ENCODE results near the gene PPP3CA.

PPP3CA gene

DNA sequence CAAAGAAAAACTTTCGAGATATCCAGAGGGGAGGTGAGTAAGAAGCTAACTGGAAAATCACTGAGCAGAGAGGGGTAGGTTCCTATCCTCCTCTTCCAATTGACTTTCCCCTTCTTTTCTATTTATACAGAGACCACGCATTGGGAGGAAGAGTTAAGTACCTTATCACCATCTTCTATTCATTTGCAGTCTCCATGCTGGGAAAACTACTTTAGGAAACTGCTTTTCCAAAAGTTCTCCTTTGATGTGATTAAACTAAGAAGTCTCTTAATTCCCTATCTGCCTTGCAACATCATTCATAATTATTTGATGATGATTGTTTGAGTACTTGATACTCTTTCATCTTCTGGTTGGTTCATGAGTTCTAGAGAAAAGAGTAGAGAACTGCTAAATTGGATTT lies 306.6 kb downstream of the PPP3CA start:
- H3K36me3 Mint-ChIP-seq (ENCODE audit: low read depth) = peaks cover 28% of the 10 kb centered on the region
- no peaks in the 10 kb centered on the region for H3K4me1 Mint-ChIP-seq
- H3K4me3 Mint-ChIP-seq = no peak overlapping the region
- no peak overlapping the region for H3K27ac Mint-ChIP-seq
- no peaks in the 10 kb centered on the region for H3K27me3 Mint-ChIP-seq (ENCODE audit: low read depth, poor library complexity)
- TF ChIP-seq, protein P1, sequence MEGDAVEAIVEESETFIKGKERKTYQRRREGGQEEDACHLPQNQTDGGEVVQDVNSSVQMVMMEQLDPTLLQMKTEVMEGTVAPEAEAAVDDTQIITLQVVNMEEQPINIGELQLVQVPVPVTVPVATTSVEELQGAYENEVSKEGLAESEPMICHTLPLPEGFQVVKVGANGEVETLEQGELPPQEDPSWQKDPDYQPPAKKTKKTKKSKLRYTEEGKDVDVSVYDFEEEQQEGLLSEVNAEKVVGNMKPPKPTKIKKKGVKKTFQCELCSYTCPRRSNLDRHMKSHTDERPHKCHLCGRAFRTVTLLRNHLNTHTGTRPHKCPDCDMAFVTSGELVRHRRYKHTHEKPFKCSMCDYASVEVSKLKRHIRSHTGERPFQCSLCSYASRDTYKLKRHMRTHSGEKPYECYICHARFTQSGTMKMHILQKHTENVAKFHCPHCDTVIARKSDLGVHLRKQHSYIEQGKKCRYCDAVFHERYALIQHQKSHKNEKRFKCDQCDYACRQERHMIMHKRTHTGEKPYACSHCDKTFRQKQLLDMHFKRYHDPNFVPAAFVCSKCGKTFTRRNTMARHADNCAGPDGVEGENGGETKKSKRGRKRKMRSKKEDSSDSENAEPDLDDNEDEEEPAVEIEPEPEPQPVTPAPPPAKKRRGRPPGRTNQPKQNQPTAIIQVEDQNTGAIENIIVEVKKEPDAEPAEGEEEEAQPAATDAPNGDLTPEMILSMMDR (IDR thresholded peaks at IDR 0.05) = no peak
- no peak for DNase-seq
- H3K9me3 Mint-ChIP-seq = no peaks in the 10 kb centered on the region

DNA sequence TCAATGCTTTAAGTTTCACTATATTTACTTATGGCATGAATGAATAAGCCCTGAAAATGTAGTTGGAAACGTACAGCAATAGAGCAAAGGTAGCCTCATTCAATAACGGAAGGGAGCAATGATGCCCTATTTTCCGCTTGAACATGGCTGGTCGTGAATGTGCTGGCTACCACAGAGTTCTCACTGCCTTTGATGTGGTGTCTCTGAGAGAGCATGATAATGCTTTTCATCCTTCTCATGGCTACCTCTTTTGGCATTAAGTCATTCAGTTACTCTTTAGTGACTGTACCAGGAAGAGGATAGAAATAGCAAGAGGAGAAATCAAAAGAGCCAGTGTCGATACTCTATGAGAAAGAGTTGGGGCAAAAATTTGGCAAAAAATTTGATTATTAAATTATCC lies 308.0 kb downstream of the PPP3CA start:
- no peaks in the 10 kb centered on the region for H3K4me1 Mint-ChIP-seq
- TF ChIP-seq, protein P1 (IDR thresholded peaks at IDR 0.05) = no peak
- H3K27me3 Mint-ChIP-seq (ENCODE audit: low read depth, poor library complexity) = no peaks in the 10 kb centered on the region
- H3K9me3 Mint-ChIP-seq = no peaks in the 10 kb centered on the region
- H3K4me3 Mint-ChIP-seq = no peak overlapping the region
- no peak overlapping the region for H3K27ac Mint-ChIP-seq
- peaks cover 33% of the 10 kb centered on the region for H3K36me3 Mint-ChIP-seq (ENCODE audit: low read depth)
- DNase-seq = no peak

DNA sequence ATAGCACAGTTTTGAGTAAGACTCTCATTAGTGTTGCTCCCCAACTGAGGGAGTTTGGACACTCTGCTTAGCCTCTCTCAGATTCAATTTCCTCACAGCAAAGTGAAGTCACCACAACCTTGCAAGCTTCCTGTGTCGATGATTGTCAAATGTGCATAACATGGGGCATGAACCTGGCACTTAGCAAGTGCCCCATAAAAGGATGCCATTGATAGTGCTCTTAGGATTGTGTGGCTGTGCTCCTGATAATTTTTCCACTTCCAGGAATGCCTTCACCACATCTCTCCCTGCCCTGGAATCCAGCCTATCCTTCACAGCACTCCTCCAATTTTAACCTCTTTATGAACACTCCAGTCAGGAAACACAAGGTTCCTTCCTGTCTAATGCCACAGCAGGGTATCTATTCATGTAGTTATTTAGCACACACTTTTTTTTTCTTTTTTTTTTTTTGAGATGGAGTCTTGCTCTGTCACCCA lies 309.4 kb downstream of the PPP3CA start:
- Mint-ChIP-seq H3K27me3 (ENCODE audit: low read depth, poor library complexity) (no peaks in the 10 kb centered on the region), H3K27ac (no peak overlapping the region), H3K4me3 (no peak overlapping the region), H3K4me1 (no peaks in the 10 kb centered on the region), H3K36me3 (ENCODE audit: low read depth) (peaks cover 33% of the 10 kb centered on the region), H3K9me3 (no peaks in the 10 kb centered on the region)
- DNase-seq = no peak
- TF ChIP-seq, protein P1 (IDR thresholded peaks at IDR 0.05) = no peak

DNA sequence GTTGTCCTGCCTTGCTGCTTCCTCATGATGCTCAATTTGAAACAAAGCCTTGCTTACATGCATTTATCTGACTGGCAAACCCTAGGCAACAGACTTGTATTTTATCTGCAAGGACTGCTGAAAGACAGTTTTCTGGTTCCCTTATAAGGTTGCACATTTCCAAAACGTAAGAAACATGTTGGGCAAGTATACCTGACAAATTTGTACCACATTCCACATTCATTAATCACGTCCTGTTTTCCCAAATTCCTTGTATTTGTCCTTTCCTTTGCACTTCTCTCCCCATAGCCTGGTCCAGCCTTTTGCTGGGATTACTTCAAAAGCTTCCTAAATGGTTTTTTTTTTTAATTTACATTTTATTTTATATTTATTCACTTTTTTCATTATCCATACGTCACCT lies 310.1 kb downstream of the PPP3CA start:
- TF ChIP-seq, protein P1 (IDR thresholded peaks at IDR 0.05) = no peak
- no peaks in the 10 kb centered on the region for H3K27me3 Mint-ChIP-seq (ENCODE audit: low read depth, poor library complexity)
- H3K4me3 Mint-ChIP-seq = no peak overlapping the region
- no peaks in the 10 kb centered on the region for H3K4me1 Mint-ChIP-seq
- peaks cover 33% of the 10 kb centered on the region for H3K36me3 Mint-ChIP-seq (ENCODE audit: low read depth)
- no peak for DNase-seq
- no peaks in the 10 kb centered on the region for H3K9me3 Mint-ChIP-seq
- H3K27ac Mint-ChIP-seq = no peak overlapping the region

DNA sequence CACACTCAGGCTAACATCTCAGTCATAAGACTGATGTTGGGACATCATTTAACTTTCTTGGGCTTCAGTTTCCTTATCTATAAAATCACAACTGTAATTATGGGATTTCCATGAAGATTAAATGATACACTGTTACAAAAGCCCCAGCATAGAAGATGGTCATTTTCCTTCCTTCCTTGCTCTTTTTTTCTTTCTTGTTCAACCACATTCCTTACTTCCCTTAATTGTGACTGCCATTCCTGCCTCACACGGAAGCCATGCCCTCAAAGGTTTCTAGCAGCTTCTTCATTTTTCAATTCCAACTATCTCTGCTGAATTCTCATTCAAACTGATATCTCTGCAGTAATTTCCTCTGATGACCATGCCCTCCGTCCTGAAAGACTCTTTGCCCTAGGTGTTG lies 311.8 kb downstream of the PPP3CA start:
- H3K4me1 Mint-ChIP-seq = no peaks in the 10 kb centered on the region
- H3K4me3 Mint-ChIP-seq = no peak overlapping the region
- H3K36me3 Mint-ChIP-seq (ENCODE audit: low read depth) = peaks cover 38% of the 10 kb centered on the region
- no peak for DNase-seq
- no peak overlapping the region for H3K27ac Mint-ChIP-seq
- TF ChIP-seq, protein P1 (IDR thresholded peaks at IDR 0.05) = no peak
- H3K9me3 Mint-ChIP-seq = no peaks in the 10 kb centered on the region
- H3K27me3 Mint-ChIP-seq (ENCODE audit: low read depth, poor library complexity) = no peaks in the 10 kb centered on the region

DNA sequence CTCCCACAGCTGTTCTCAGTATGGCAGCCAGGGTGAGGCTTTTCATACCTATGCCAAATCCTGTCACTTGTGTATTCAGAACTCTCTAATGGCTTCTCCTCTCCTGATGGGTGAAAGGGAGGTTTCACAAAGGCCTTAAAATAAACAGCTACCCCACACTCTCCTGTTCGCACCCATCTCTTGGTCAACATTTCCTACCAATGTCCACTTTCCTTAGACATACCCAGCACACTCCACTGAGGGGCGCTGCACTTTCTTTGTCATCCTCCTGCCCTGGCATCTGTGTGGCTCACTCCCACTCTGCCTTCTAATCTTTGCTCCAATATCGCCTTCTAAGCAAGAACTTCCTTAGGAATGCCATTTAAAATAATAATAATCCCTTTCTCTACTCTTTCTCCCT lies 313.3 kb downstream of the PPP3CA start:
- TF ChIP-seq, protein P1 (IDR thresholded peaks at IDR 0.05) = no peak
- no peak for DNase-seq
- Mint-ChIP-seq H3K4me1 (no peaks in the 10 kb centered on the region), H3K36me3 (ENCODE audit: low read depth) (peaks cover 31% of the 10 kb centered on the region), H3K9me3 (no peaks in the 10 kb centered on the region), H3K27me3 (ENCODE audit: low read depth, poor library complexity) (no peaks in the 10 kb centered on the region), H3K4me3 (no peak overlapping the region), H3K27ac (no peak overlapping the region)
